Tibial nerve (tissue), 4 donors: ENCODE results near the gene RRP36. TPM values are rescaled to one million over a fixed set of nuclear protein-coding genes. Genes with fewer than 3 reads are reported as not detected.

ENCODE experiments used
- DNase-seq, 2 donors: peaks; one replicate each; pipeline ENCODE4 v3.0.0-alpha.2; 2019; ENCODE audit warnings: low spot score in 2 of 2
- H3K27ac ChIP-seq, 4 donors: fragments of 200-600 bp; sonication (generic) in 3 of 4; one replicate each; pipeline ENCODE4 v1.5.1; 2017 to 2019; ENCODE audit warnings: mild to moderate bottlenecking in 1 of 4
- H3K27me3 ChIP-seq, 2 donors: fragments of 200-600 bp; sonication (generic) in 1 of 2; one replicate each; pipeline versions ENCODE4 v1.5.1 to v1.6.0; 2017 to 2019
- H3K36me3 ChIP-seq, 3 donors: fragments of 200-600 bp; sonication (generic); one replicate each; pipeline ENCODE4 v1.5.1; 2018 to 2019
- H3K4me1 ChIP-seq, 4 donors: fragments of 200-600 bp; sonication (generic) in 3 of 4; one replicate each; pipeline ENCODE4 v1.5.1; 2017 to 2019
- H3K4me3 ChIP-seq, 4 donors: fragments of 200-600 bp; sonication (generic) in 3 of 4; one replicate each; pipeline ENCODE4 v1.5.1; 2017 to 2019; ENCODE audit warnings: mild to moderate bottlenecking in 1 of 4, moderate library complexity in 1 of 4
- H3K9me3 ChIP-seq, 4 donors: fragments of 200-600 bp; sonication (generic) in 3 of 4; one replicate each; pipeline ENCODE4 v1.5.1; 2017 to 2019
- EP300 ChIP-seq, 2 donors: sonication (generic); formaldehyde crosslinking; IDR thresholded peaks; one replicate each; pipeline ENCODE4 v1.6.1; 2017; ENCODE audit warnings: antibody characterized with exemption in 2 of 2, mild to moderate bottlenecking in 1 of 2
- POLR2A ChIP-seq, 2 donors: fragments of 450-650 bp; IDR thresholded peaks; one replicate each; pipeline ENCODE4 v1.6.1; 2017; ENCODE audit warnings: antibody characterized with exemption in 2 of 2, mild to moderate bottlenecking in 2 of 2, moderate library complexity in 2 of 2
- WGBS, 2 donors: methylation state at CpG; one replicate each; pipeline ENCODE4 v1.1.5; 2018; 5-methylcytosine and 5-hydroxymethylcytosine counted together
- total RNA-seq, 4 donors: library from RNA; depleted of rRNA; stranded (reverse); fragments of >200 nt; gene quantifications; one replicate each; pipeline ENCODE4 v1.1.0, GENCODE V29; 2016
- TF ChIP-seq, protein P1 (sequence below), 5 experiments: fragments of 200-600 bp in 3 of 5; fragments of 450-650 bp in 2 of 5; sonication (generic) in 3 of 5; IDR thresholded peaks; one replicate each; pipeline ENCODE4 v1.5.1; 2016 to 2019; ENCODE audit warnings: antibody characterized with exemption in 5 of 5, mild to moderate bottlenecking in 3 of 5, moderate library complexity in 2 of 5

RRP36 gene
- total RNA-seq, 4 donors from 2014 or later, result 39.1 to 96.3 (median 52.8) TPM

DNA sequence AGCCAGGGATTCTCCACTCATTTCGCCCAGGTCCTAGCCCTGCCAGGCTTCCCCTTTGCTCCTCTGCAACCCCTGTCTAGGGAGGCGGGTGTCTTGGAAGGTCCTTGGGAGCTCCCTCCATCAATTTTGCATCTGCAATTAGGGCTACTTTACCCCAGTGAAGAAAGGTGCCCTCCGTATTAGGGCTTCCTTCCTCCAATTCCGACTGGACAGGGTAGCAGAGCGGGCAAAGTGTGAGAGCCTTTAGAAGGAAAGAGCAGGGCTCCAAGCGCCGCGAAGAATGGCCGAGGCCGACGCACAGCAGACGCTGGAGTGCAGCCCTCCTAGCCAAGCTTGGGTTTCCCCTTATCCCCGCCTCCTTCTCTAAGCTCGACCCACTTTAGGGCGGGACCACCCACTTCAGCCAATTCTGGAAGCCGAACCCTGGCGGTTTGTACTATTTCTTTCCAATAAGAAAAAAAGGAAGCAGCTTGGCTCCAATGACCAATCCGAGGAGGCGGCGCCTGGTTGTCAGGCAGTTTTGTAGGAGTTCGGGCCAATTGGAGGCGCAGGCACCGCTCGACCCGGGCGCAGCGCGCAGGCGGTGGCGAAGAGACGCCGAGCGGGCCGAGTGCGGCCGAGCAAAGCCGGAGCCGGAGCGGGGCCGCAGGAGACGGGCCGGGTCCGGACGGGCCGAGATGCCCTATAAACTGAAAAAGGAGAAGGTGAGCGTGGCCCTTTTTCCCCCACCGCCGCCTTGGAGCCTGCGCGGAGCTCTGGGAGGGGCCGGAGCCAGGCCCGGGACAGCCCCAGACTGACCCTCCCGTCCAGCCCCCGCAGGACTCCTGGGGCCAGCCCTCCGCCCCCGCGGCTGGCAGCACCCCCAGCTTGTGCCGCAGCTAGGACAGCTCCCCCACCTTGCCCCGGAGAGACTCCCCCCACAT lies 37.2 kb upstream of the RRP36 start, which contains the start of gene PPP2R5D:
Gene PPP2R5D (plus strand): TSS at position 570 of the 923 bp plus-strand sequence. CDS start 108 bp downstream, at position 678.
- peak; percentile 97 to 98 for DNase-seq
- H3K9me3 ChIP-seq, result no peaks in the 10 kb centered on the region
- H3K4me1 ChIP-seq, result peaks cover 0 to 67% (median 39%) of the 10 kb centered on the region in 4 donors
- no peaks in the 10 kb centered on the region for H3K27me3 ChIP-seq
- peak within 1 kb of the TSS; percentile 80 to 88 (median 84) for H3K27ac ChIP-seq
- peaks cover 0 to 5% (median 5%) of the 10 kb centered on the region in 3 donors for H3K36me3 ChIP-seq
- 0 to 1% methylated on average over 59 of the region's 59 CpGs for WGBS, 2 donors
- peak within 1 kb of the TSS; percentile 50 to 81 (median 71) for H3K4me3 ChIP-seq
- TF ChIP-seq, protein P1, sequence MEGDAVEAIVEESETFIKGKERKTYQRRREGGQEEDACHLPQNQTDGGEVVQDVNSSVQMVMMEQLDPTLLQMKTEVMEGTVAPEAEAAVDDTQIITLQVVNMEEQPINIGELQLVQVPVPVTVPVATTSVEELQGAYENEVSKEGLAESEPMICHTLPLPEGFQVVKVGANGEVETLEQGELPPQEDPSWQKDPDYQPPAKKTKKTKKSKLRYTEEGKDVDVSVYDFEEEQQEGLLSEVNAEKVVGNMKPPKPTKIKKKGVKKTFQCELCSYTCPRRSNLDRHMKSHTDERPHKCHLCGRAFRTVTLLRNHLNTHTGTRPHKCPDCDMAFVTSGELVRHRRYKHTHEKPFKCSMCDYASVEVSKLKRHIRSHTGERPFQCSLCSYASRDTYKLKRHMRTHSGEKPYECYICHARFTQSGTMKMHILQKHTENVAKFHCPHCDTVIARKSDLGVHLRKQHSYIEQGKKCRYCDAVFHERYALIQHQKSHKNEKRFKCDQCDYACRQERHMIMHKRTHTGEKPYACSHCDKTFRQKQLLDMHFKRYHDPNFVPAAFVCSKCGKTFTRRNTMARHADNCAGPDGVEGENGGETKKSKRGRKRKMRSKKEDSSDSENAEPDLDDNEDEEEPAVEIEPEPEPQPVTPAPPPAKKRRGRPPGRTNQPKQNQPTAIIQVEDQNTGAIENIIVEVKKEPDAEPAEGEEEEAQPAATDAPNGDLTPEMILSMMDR (IDR thresholded peaks at IDR 0.05), result peak in 2 of 5 experiments; percentile 3 to 57
- TF ChIP-seq EP300 (IDR thresholded peaks at IDR 0.05) (peak in 1 of 2 donors; percentile 91), POLR2A (IDR thresholded peaks at IDR 0.05) (peak; percentile 28 to 89)

DNA sequence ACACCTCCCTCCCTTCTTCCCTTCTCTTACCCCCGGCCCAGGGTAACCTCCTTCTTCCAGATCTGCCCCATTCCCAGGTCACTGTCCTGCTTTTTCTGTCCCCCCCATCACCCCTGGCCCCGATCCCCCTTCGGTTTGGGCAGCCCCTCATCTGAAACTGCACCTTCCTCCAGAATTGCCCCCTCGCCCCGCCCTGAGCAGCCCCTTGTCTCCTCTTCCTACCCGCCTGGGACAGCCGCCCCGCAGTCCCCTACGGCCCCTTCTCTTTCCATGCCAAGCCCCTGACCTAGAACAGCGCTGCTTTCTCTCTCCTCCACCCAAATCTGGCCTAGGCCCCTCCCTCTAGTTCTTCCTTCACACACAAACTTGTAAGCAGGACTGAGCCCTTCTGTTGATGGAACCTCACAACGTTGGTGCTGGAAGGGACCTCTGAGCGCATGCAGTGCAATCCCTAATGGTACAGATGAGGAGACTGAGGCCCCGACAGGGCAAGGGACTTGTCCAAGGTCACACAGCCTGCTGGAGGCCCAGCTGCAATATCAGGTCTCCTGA lies 36.4 kb upstream of the RRP36 start:
- H3K4me1 ChIP-seq, result peaks cover 0 to 65% (median 35%) of the 10 kb centered on the region in 4 donors
- DNase-seq, result no peak
- H3K9me3 ChIP-seq, result no peaks in the 10 kb centered on the region
- H3K36me3 ChIP-seq, result peaks cover 0 to 12% (median 9%) of the 10 kb centered on the region in 3 donors
- H3K27me3 ChIP-seq, result no peaks in the 10 kb centered on the region
- WGBS, 2 donors, result 12% methylated on average over 13 of the region's 13 CpGs
- peak overlapping the region; percentile 80 to 88 (median 84) for H3K27ac ChIP-seq
- peak overlapping the region; percentile 50 to 81 (median 71) for H3K4me3 ChIP-seq
- TF ChIP-seq, protein P1 (IDR thresholded peaks at IDR 0.05), result no peak
- no peak for TF ChIP-seq POLR2A (IDR thresholded peaks at IDR 0.05)
- no peak for TF ChIP-seq EP300 (IDR thresholded peaks at IDR 0.05)

DNA sequence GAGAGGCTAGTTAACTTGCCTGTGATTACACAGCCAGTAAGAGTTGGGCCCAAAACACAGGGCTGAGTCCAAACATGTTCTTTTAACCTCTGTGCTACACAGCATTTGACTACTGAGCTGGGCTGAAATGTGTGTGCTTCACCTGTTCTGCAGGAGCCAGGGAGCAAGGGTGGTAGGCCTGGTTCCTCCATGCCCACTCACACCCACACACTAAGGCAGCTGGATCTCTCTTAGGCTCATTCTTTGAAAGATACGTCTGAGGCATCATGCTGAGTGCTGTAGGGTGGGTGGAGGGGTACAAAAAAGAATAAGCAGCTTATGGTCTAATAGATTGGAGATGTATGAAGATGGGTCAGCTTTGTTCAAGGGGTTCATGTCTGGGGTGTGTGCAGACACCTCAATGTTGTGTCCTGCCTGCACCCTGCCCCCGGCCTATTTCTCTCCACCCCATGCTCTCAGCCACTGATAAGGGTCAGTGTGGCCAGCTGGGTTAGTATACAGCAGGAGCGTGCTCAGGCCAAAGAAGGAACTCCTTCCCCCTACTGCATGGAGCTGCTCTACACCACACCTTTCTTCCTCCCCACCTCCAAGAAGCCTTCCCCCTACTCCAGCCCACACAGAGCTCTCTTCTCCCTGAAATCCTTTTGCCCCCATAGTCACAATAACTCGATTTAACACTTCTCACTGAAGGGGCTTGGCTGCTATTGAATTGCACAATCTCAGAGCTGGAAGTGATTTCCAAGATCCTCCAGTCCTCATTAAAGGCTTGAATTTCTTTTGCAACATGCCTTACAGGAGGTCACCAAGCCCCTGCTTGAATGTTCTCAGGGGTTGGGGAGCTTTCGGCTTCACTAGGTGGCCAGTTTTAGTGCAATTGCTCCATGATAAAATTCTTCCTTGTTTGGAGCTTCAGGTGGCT lies 33.6 kb upstream of the RRP36 start:
- DNase-seq, result no peak
- no peaks in the 10 kb centered on the region for H3K9me3 ChIP-seq
- H3K4me3 ChIP-seq, result no peak overlapping the region
- WGBS, 2 donors, result 74 to 76% methylated on average over 5 of the region's 5 CpGs
- TF ChIP-seq POLR2A (IDR thresholded peaks at IDR 0.05) (no peak), EP300 (IDR thresholded peaks at IDR 0.05) (no peak)
- TF ChIP-seq, protein P1 (IDR thresholded peaks at IDR 0.05), result no peak
- H3K4me1 ChIP-seq, result peaks cover 0 to 60% (median 33%) of the 10 kb centered on the region in 4 donors
- H3K27me3 ChIP-seq, result no peaks in the 10 kb centered on the region
- H3K27ac ChIP-seq, result no peak overlapping the region
- H3K36me3 ChIP-seq, result peaks cover 0 to 37% (median 9%) of the 10 kb centered on the region in 3 donors

DNA sequence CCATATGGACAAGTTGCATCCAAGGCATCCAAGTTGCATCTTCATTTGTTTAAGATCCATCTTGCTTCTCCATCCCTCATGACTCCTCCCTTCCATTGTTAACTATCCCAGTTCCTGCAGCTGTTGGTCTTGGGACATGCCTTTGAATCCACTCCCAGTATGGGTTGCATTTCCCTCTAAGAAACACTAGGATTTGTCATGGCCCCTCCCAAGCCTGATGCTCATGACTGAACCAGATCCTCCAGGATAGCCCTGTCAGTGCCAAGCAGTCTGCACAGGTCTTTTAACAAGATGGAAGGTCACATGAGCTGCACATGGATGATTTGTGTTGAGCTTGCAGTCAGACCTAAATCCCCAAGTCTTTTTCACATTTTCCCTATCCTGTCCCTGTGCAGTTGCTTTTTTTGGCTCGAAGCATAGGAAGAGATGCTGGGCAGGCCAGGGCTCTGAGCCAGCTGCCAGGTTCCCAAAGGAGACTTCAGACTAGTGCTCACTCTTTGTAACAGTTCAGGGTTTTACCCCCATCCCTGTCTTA lies 32.9 kb upstream of the RRP36 start:
- TF ChIP-seq POLR2A (IDR thresholded peaks at IDR 0.05) (no peak), EP300 (IDR thresholded peaks at IDR 0.05) (no peak)
- TF ChIP-seq, protein P1 (IDR thresholded peaks at IDR 0.05), result no peak
- no peak overlapping the region for H3K4me3 ChIP-seq
- H3K27me3 ChIP-seq, result no peaks in the 10 kb centered on the region
- H3K4me1 ChIP-seq, result peaks cover 0 to 53% (median 31%) of the 10 kb centered on the region in 4 donors
- 53 to 80% methylated on average over 1 of the region's 1 CpG for WGBS, 2 donors
- DNase-seq, result peak in 1 of 2 donors; percentile 18
- no peaks in the 10 kb centered on the region for H3K9me3 ChIP-seq
- no peak overlapping the region for H3K27ac ChIP-seq
- H3K36me3 ChIP-seq, result peaks cover 0 to 38% (median 9%) of the 10 kb centered on the region in 3 donors
